HG03442 (cell line): ENCODE data around the gene PPP1CA.
"Not testable (repeated sequence)": the region's sequence is repeated elsewhere in the genome, so short reads cannot be mapped to it uniquely, and the experiment has no call there.

Experiments used
- ATAC-seq: cut with Tn5 transposase; IDR thresholded peaks from one replicate; pipeline ENCODE4 v1.9.1; 2021; ENCODE audit warnings: mild to moderate bottlenecking, moderate library complexity; ENCODE audit not compliant: unreplicated experiment

The PPP1CA gene

DNA sequence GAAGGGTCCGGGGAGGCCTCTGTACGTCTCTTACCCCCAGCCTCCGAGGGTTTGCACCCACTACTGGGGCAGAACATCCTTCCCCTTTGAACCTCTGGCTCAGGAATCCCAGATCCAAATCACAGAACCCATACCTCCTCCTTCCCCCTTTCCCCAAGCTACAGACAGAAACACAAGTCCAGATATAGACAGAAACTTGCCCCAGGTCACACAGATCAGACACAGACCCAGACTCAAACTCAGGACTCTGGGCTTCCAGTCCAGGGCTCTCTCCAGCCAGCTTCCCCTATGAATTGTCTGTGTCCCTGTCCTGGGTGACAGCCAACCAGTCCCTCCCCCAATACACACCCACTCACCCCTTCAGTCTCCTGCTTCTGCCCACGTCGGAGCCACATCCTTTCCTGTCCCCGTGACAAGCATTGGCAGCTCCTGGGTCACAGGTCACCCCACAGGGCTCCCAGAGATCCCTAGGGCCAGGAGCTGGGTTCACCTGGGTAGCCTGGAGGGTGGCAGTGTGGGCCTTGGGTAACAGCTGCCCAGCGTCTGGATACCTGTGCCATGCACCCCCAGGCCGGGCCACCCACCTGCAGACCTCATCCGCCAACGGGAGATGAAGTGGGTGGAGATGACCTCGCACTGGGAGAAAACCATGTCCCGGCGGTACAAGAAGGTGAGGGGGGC, 3.0 kb upstream of the PPP1CA start:
- no peak for ATAC-seq

DNA sequence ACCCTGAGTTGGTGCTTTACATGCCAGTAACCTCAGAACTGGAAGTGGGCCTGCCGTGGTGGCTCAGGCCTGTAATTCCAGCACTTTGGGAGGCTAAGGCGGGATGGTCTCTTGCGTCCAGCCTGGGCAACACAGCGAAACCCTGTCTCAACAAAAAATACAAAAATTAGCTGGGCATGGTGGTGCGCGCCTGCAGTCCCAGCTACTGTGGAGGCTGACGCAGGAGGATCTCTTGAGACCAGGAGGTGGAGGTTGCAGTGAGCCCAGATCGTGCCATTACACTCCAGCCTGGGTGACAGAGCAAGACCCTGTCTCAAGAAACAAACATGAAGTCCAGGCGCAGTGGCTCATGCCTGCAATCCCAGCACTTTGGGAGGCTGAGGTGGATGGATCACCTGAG, 1.4 kb upstream of the PPP1CA start:
- not testable (repeated sequence) for ATAC-seq

DNA sequence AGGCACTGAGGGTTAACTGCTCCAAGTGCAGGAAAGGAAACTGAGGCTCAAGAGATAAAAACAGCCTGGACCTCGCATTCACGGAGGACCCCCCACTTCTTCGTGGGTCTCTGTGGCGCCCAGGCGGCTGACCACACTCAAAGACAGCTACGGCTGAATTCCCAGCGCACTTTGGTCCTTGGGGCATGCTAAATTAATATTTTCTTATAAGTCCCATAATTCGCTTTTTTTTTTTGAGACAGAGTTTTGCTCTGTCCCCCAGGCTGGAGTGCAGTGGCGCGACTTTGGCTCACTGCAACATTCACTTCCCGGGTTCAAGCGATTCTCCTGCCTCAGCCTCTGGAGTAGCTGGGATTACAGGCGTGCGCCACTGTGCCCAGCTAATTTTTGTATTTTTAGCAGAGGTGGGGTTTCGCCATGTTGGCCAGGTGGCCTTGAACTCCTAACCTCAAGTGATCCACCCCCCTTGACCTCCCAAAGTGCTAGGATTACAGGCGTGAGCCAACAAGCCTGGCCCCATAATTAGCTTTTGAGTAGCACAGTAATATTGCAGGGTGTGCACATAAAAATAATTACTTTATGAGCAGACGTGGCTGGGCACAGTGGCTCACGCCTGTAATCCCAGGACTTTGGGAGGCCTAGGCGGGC, 658 bp upstream of the PPP1CA start:
- not testable (repeated sequence) for ATAC-seq

DNA sequence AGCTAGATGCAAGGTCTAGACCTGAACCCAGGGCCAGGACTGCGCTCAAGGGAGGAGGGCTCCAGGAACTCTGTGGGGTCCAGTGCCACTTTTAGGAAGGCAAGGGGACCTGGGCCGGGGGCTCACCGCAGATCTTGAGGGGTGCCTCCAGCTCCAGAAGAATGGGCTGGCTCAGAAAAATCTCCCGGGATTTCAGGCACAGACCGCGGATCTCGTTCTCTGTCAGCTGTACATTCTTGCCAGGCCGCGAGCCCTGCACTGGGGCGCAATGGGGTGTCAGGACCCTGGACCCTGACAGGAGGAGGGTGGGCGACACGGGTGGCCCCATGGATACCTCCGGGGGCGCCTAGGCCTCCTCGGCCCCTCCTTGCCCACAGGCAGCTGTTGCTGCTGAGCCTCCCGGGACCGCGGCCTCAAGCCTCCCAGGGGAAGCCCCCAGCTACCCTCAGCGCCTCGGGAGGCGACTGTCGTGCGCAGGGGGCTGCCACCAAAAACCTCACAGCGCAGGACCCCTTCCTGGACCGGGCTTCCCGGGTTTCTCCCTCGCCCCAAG, 640 bp downstream of the PPP1CA start:
- ATAC-seq: peak; percentile 12

DNA sequence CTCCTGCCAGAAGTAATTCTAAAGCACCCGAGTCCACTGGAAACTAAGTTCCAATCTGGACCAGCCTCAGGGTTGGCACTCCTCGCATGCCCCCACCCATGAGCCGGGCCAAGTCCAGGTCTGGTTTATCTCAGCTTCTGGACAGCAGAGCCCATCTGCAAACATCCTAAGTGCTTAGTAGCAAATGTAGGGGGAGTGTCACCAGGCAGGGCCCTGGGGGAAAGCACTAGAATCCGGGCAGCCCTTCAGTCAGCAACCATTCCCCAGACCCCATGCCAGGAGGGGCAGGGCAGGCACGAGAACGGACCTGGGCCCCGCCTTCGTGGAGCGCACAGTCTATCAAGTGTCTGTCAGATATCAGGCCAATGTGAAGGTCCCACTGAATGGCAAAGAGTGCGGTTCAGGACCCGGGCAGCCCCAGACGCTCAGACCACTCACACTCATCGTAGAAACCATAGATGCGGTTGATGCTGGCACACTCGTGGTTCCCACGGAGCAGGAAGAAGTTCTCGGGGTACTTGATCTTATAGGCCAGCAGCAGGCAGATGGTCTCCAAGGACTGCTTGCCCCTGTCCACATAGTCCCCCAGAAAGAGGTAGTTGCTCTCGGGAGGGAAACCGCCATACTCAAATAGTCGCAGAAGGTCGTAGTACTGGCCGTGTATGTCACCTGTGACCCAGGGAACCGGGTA, 1.3 kb downstream of the PPP1CA start:
- no peak for ATAC-seq

DNA sequence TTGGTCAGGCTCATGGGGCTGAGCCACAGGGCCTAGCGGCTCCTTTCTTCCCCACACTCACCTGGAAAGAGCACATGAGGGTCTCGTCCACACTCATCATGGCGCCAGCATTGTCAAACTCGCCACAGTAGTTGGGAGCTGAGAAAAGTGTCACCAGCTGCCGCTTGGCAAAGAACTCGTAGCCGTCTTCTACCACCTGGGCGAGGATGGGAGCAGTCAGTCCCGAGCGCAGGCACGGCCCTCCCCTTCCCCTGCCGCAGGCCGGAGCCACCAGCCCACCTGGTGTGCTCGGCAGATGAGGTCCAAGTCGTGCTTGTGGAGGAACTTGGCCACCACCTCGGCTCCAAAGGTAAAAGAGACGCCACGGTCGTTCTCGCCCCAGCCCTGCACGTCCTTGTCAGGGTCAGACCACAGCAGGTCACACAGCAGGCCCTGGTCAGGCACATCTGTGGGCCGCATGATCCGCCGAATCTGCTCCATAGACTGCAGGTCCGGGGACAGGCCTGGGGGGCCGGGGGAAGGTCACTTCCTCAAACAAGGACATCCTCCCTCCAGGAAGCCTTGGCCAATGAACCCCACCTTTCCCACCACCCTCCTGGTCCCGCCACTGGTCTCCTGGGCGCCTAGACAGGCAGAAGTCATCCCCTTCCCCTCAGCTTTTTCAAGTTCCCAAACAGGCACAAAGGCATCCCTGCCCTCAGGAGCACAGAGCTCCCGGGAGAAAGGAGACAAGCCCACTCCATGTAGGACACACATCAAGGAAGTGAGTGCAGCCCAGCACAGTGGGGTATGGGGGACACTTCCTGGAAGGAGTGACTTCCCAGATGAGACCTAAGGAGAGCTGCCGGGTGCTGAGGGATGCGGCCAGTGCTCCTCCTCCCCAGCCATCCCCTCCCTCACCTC, 2.7 kb downstream of the PPP1CA start:
- ATAC-seq: no peak

DNA sequence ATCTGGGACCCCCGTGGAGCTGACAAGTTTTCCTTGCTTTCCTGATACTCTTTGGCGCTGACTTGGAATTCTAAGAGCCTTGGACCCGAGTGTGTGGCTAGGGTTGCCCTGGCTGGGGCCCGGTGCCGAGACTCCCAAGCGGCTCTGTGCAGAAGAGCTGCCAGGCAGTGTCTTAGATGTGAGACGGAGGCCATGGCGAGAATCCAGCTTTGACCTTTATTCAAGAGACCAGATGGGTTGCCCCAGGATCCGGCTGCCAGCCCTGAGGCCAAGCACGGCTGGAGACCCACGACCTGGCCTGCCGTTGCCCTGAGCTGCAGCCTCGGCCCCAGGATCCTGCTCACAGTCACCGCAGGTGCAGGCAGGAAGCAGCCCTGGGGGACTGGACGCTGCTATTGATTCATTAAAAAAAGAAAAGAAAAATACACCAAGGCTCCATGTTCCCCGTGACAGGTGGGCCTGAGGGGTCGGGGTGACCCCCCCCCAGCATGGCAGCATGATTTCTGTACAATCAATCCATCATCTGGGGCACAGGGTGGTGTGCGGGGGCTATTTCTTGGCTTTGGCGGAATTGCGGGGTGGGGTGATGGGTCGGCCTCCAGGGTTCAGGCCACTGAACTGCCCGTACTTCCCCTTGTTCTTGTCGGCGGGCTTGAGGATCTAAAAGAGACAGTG, 3.5 kb downstream of the PPP1CA start:
- no peak for ATAC-seq

DNA sequence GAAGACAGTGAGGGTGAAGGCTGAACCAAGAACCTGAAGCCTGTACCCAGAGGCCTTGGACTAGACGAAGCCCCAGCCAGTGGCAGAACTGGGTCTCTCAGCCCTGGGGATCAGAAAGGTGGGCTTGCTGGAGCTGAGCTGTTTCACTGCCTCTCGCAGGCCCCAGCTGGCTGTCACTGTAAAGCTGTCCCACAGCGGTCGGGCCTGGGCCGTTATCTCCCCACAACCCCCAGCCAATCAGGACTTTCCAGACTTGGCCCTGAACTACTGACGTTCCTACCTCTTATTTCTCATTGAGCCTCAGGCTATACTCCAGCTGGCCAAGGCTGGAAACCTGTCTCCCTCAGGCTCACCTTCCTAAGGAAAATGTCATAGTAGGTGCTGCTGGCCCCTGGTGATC, 4.1 kb downstream of the PPP1CA start:
- ATAC-seq: no peak

DNA sequence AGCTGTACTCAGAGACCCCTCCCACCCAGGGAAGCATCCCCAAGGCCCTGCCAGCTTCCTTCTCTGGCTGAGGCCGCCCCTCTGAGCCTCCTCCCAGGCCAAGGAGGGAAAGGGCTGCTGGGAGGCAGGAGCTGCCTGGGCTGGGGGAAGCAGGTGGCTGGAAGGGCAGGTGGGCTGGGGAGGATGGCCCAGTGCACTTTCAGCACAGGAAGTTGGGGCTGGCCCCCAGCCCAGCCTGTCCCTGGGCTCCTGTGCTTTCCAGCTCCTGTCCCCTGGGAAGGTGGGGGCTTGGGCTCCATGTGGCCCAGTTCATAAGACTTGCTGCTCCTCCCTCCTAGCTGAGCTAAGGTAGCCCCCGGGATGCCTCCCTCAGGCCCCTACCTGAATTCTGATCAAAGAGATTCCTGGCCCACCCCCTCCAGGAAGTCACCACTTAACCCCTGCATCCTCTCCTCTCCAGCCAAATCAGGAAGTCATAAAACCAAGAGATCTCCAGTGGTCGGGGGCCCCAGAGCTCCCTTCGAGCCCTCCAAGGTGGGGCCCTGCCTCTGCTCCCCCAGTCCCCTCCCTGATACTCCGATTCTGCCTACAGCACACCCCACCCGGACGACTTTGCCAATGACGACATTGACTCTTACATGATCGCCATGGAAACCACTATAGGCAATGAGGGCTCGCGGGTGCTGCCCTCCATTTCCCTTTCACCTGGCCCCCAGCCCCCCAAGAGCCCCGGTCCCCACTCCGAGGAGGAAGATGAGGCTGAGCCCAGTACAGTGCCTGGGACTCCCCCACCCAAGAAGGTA, 4.9 kb downstream of the PPP1CA start:
- no peak for ATAC-seq

DNA sequence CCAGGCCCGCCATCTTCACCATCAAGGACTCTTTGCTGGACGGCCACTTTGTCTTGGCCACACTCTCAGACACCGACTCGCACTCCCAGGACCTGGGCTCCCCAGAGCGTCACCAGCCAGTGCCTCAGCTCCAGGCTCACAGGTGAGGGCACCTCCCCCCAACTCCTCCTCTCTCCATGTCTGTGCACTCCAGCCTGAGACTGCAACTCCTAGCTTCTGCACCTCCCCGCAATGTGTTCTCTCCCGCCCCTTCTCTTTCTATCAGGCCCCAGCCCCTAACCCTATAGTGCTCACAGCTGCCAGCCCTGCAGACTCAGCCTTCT, 5.4 kb downstream of the PPP1CA start:
- no peak for ATAC-seq

DNA sequence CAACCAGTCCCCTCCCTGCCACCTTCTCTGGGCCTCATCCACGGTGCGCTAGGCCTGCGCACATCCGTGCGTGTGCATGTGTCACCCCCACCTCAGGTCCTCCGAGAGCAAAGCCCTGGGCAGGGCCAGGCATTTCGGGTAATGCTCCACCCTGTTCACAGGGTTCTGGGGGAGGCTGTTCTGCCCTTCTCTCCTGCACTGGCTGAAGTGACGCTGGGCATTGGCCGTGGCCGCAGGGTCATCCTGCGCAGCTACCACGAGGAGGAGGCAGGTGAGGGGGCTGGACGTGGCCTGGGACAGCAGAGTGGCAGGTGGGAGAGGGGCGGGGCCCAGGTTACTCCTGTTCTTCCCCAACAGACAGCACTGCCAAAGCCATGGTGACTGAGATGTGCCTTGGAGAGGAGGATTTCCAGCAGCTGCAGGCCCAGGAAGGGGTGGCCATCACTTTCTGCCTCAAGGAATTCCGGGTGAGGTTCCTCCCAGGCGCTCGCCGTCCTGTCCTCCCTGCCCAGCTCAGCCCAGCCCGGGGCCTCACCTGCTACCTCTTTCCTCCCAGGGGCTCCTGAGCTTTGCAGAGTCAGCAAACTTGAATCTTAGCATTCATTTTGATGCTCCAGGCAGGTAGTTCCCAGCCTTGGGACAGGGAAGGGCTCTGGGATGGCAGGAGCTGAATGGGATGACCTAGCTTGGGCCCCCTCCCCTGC, 6.0 kb downstream of the PPP1CA start:
- no peak for ATAC-seq

DNA sequence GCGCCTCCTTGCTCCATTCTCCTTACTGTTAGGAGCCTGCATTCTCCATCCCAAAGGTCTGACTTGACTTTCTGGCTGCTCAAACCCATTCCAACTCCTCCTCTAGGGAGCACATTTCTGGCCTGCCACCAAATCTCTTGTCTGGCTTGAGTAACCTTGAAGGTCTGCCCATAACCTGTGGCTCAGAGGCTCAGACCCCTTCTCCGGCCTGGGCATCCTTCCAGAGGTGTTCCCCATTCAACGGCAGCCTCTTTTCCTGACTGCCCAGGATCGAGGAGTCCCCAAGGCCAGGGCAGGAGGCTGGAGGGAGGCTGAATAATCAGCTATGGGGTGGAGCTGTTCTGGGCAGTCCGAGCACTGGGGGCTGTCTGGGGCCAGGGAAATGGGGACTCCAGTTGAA, 7.7 kb downstream of the PPP1CA start:
- no peak for ATAC-seq

DNA sequence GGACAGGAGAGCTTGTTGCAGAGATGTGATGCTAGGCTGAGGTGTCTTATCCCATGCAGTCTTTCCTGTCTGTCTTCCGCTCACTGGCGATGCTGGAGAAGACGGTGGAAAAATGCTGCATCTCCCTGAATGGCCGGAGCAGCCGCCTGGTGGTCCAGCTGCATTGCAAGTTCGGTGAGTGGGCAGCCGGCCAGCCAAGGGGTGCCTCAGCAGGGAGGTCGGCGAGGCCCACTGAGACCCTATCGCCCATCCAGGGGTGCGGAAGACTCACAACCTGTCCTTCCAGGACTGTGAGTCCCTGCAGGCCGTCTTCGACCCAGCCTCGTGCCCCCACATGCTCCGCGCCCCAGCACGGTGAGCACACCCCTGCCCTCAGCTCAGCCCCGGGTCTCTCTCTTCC, 8.2 kb downstream of the PPP1CA start:
- no peak for ATAC-seq

DNA sequence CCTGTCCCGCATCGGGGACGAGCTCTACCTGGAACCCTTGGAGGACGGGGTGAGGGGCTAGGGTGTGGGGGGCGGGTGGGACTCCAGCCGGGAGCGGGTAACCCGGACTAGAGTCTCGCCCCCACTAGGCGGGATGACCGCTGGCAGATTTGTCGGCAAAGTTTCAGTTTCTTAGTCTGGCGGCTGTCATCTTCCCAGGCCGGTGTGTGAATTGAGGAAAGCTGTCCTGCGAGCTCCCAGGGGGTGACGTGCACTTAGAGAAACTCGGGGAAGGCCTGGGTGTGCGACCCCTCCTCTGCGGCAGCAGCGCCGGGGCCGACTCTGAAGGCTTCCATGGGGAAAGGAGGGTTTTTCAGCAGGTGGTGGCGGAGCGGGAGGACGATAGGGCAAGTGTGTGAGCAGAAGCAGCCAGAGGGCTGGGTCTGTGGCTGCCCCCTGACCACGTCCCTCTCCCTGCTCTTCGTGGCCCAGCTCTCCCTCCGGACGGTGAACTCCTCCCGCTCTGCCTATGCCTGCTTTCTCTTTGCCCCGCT, 9.4 kb downstream of the PPP1CA start:
- ATAC-seq: peak; percentile 22

DNA sequence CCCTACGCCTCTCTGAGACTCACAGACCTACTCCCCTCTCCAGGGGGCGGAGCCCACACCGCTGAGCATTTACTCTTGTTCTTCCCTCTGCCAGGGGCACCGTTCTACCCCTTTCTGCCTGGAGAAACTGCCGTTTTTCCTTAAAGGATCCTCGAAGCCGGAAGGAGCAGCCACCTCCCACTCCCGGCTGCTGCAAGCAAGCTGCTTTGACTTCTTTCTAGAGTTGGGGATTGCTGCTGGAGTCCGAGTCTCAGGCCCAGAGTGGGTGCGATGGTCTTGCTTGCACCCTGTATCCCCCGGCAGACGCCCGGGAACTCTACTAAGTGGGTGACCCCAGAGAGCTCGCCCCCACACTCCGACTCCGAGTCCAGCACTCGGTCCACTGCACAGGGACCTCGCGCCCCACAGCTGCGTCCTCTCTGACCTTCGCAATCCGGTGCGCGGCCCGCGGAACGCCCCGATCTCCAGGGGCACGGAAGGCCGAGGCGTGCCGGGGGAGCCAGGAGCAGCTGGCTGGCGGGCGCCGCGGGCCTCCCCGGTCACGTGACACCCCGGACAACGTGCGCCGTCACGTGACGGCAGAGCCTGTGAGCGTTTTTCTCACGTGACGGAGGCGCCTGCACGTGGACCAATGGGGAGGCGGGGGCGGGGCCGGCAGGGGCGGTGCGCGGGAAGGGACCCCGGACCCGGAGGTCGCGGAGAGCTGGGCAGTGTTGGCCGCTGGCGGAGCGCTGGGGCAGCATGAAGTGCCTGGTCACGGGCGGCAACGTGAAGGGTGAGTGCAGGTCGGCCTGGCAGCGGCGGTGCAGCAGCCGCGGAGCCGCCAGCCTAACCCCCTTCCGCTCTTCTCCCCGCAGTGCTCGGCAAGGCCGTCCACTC, 10.1 kb downstream of the PPP1CA start, which contains the start of gene RAD9A:
Gene RAD9A, plus strand, starts transcription at position 683 of the 879 bp plus-strand sequence. Its CDS starts 59 bp downstream, at position 742.
- peak; percentile 59 for ATAC-seq

DNA sequence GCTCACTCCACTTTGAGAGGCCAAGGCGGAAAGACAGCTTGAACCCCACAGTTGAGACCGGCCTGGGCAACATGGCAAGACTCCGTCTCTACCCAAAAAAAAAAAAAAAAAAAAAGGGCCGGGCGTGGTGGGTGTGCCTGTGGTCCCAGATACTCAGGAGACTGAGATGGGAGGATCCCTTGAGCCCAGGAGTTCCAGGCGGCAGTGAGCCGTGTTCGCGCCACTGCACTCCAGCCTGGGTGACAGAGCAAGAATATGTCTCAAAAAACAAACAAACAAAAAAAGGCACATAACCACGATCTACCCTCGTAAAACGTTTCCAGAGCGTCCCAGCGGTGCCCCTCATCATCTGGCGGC, 10.7 kb downstream of the PPP1CA start:
- ATAC-seq: no peak

DNA sequence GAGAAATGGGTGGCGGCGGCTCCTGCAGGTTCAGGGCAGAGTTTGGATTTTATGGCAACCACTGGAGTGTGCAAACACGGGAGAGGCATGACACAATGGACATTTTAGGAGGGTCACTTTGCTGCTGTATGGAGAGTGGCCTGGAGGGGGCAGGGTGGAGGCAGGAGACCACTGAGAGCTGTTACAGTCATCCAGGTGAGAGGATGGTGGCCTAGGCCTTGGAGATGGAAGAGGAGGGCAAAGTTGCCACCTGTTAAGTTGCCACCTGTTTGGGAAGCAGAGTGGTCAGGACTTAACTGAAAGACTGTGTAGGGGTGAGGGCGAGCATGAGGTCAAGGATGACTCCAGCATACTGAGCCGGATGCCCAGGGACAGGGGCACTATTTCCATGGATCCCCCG, 12.2 kb downstream of the PPP1CA start:
- no peak for ATAC-seq

DNA sequence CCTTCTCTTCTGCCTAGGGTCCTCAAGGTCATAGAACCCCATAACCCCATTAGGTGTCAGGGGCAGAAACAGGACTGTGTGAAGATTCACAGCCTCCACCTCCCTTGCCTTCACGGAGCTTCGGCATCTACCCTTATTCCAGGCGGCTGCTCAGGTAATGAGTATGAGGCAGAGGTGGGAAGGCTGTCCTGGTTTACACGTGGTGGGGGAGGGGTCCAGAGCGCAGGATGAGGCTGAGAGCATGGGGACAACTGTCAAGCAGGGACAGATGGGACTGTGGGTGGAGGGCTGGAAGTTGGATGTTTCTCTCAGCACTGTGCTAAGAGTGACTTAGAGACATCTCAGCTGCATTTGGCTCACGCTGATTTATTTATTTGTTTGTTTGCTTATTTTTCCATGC, 14.1 kb downstream of the PPP1CA start:
- ATAC-seq: no peak
